Gastroesophageal sphincter (tissue), 4 donors: Measurements from ENCODE around the gene FNDC4. TPM values are rescaled to one million over a fixed set of nuclear protein-coding genes. Genes with fewer than 3 reads are reported as not detected.

Experiments used
- ATAC-seq: fragments of 150-250 bp; one replicate; pipeline ENCODE4 v1.9.1; 2016; ENCODE audit warnings: mild to moderate bottlenecking, moderate library complexity
- H3K27ac ChIP-seq, 4 donors: fragments of 200-600 bp; sonication (generic) in 3 of 4; 1 replicate in 3 of 4; 2 replicates in 1 of 4; pipeline ENCODE4 v1.5.1; 2016 to 2019
- H3K27me3 ChIP-seq: fragments of 200-600 bp; sonication (generic); one replicate; pipeline ENCODE4 v1.5.1; 2019
- H3K36me3 ChIP-seq, 2 donors: fragments of 200-600 bp; sonication (generic); one replicate each; pipeline ENCODE4 v1.5.1; 2019; ENCODE audit warnings: control low read depth in 1 of 2
- H3K4me1 ChIP-seq, 3 donors: fragments of 200-600 bp; sonication (generic); 1 replicate in 2 of 3; 2 replicates in 1 of 3; pipeline ENCODE4 v1.5.1; 2016 to 2019; ENCODE audit warnings: control low read depth in 2 of 3
- H3K4me3 ChIP-seq, 2 donors: fragments of 200-600 bp; sonication (generic); one replicate each; pipeline ENCODE4 v1.5.1; 2019; ENCODE audit warnings: mild to moderate bottlenecking in 1 of 2, moderate library complexity in 1 of 2
- H3K9me3 ChIP-seq, 3 donors: fragments of 200-600 bp; sonication (generic); one replicate each; pipeline ENCODE4 v1.5.1; 2017 to 2019; ENCODE audit warnings: control low read depth in 2 of 3
- EP300 ChIP-seq: sonication (generic); formaldehyde crosslinking; IDR thresholded peaks from one replicate; pipeline ENCODE4 v1.6.1; 2017; ENCODE audit warnings: antibody characterized with exemption, mild to moderate bottlenecking
- POLR2A ChIP-seq, 2 donors: fragments of 450-650 bp; IDR thresholded peaks; one replicate each; pipeline ENCODE4 v1.6.1; 2017; ENCODE audit warnings: antibody characterized with exemption in 2 of 2, mild to moderate bottlenecking in 2 of 2, moderate library complexity in 1 of 2
- POLR2AphosphoS5 ChIP-seq: sonication (generic); formaldehyde crosslinking; IDR thresholded peaks from one replicate; pipeline ENCODE4 v1.6.1; 2017; ENCODE audit warnings: antibody characterized with exemption
- WGBS, 2 donors: methylation state at CpG; one replicate each; pipeline ENCODE4 v1.1.5; 2018; ENCODE audit warnings: low coverage in 1 of 2; 5-methylcytosine and 5-hydroxymethylcytosine counted together
- total RNA-seq, 4 donors: library from RNA; depleted of rRNA; stranded (reverse); fragments of >200 nt; gene quantifications; one replicate each; pipeline ENCODE4 v1.1.0, GENCODE V29; 2016
- TF ChIP-seq, protein P1 (sequence below), 4 experiments: fragments of 200-600 bp in 2 of 4; fragments of 450-650 bp in 2 of 4; sonication (generic) in 1 of 4; IDR thresholded peaks; one replicate each; pipeline ENCODE4 v1.5.1; 2017 to 2019; ENCODE audit warnings: antibody characterized with exemption in 4 of 4, mild to moderate bottlenecking in 2 of 4, moderate library complexity in 2 of 4

The FNDC4 gene
- total RNA-seq, 4 donors from 2014 or later, result 7.0 to 11.7 (median 9.9) TPM

- WGBS, 2 donors, result 82 to 86% methylated on average over 1 to 2 of the region's 3 CpGs
- H3K27me3 ChIP-seq, result peaks cover 7% of the 10 kb centered on the region
- no peaks in the 10 kb centered on the region for H3K36me3 ChIP-seq
- H3K4me3 ChIP-seq, result no peak overlapping the region
- H3K27ac ChIP-seq, result no peak overlapping the region
- H3K9me3 ChIP-seq, result no peaks in the 10 kb centered on the region
- H3K4me1 ChIP-seq, result peaks cover 0 to 20% (median 0%) of the 10 kb centered on the region in 3 donors
- no peak for TF ChIP-seq POLR2AphosphoS5
- TF ChIP-seq POLR2A (IDR thresholded peaks at IDR 0.05), result no peak
- TF ChIP-seq EP300, result no peak
- TF ChIP-seq, protein P1, sequence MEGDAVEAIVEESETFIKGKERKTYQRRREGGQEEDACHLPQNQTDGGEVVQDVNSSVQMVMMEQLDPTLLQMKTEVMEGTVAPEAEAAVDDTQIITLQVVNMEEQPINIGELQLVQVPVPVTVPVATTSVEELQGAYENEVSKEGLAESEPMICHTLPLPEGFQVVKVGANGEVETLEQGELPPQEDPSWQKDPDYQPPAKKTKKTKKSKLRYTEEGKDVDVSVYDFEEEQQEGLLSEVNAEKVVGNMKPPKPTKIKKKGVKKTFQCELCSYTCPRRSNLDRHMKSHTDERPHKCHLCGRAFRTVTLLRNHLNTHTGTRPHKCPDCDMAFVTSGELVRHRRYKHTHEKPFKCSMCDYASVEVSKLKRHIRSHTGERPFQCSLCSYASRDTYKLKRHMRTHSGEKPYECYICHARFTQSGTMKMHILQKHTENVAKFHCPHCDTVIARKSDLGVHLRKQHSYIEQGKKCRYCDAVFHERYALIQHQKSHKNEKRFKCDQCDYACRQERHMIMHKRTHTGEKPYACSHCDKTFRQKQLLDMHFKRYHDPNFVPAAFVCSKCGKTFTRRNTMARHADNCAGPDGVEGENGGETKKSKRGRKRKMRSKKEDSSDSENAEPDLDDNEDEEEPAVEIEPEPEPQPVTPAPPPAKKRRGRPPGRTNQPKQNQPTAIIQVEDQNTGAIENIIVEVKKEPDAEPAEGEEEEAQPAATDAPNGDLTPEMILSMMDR (IDR thresholded peaks at IDR 0.05), result no peak
- ATAC-seq, result no peak
Measured at GRCh38 chr2:27498975-27499374, 4.0 kb upstream of the FNDC4 start.

GRCh38 chr2:27497288-27497627 is 2.3 kb upstream of the FNDC4 start:
- H3K36me3 ChIP-seq, result peaks cover 0 to under 1% of the 10 kb centered on the region in 2 donors
- TF ChIP-seq POLR2AphosphoS5, result no peak
- TF ChIP-seq, protein P1 (IDR thresholded peaks at IDR 0.05), result no peak
- TF ChIP-seq POLR2A (IDR thresholded peaks at IDR 0.05), result no peak
- no peak for TF ChIP-seq EP300
- no peak overlapping the region for H3K27ac ChIP-seq
- 64 to 68% methylated on average over 3 of the region's 4 CpGs for WGBS, 2 donors
- H3K4me1 ChIP-seq, result peaks cover 0 to 24% (median 0%) of the 10 kb centered on the region in 3 donors
- H3K9me3 ChIP-seq, result no peaks in the 10 kb centered on the region
- no peak for ATAC-seq
- peaks cover 7% of the 10 kb centered on the region for H3K27me3 ChIP-seq
- no peak overlapping the region for H3K4me3 ChIP-seq

DNA sequence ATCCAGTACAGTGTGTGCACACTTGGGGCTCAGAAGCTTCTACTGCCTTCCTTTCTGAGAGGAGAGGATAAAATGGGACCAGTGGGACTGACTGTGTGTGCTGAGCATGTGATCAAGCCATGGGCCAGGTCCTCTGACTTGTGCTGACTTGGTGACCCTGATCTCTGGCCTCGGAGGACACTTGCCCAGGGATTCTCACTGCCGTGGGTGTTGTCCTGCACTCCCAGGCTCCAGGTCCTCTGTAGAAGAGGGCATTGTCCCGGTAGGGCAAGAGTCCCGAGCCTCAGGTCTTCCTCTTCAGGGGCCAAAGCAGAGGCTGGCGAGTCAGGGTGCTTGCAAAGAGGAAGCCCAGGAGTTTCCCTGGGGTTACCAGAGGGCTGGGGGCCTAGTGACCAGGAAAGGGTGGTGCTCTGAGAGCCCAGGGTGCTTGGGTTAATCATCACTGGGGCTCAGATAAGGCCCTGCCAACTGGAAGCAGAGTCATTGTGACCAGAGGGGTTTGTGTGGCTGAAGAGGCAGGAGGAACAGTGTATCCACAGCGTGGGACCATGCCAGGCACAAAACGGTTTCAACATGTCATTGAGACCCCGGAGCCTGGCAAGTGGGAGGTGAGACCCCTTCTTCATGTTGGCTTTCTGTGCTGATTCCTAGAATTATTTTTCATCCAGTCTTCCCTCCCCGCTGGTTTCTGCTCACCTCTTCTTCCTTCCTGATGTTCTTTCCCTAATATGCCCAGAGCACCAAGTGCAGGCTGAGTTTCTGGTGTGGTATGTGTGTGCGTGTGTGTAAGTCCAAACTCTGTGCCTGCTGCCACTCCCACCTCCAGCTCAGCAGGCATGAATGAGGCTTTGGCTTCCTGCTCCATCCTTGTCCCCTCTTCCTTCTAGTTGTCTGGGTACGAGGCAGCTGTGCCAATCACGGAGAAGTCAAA is 1.6 kb upstream of the FNDC4 start, which contains the start of gene GCKR:
TSS of gene GCKR (plus strand) at position 483 of the 931 bp plus-strand sequence. CDS start at position 549, 66 bp downstream.
- Histone ChIP-seq H3K4me1 (peaks cover 0 to 24% (median 0%) of the 10 kb centered on the region in 3 donors), H3K4me3 (no peak within 1 kb of the TSS), H3K27me3 (peaks cover 7% of the 10 kb centered on the region), H3K27ac (no peak within 1 kb of the TSS), H3K36me3 (peaks cover 0 to 5% of the 10 kb centered on the region in 2 donors), H3K9me3 (no peaks in the 10 kb centered on the region)
- TF ChIP-seq, protein P1 (IDR thresholded peaks at IDR 0.05), result no peak
- no peak for TF ChIP-seq EP300
- no peak for TF ChIP-seq POLR2AphosphoS5
- no peak for TF ChIP-seq POLR2A (IDR thresholded peaks at IDR 0.05)
- 74 to 88% methylated on average over 3 to 5 of the region's 12 CpGs for WGBS, 2 donors
- ATAC-seq, result no peak

- Histone ChIP-seq H3K4me1 (peaks cover 0 to 24% (median 0%) of the 10 kb centered on the region in 3 donors), H3K9me3 (no peaks in the 10 kb centered on the region), H3K4me3 (no peak overlapping the region), H3K27ac (no peak overlapping the region), H3K36me3 (peaks cover 0 to 5% of the 10 kb centered on the region in 2 donors), H3K27me3 (peaks cover 7% of the 10 kb centered on the region)
- TF ChIP-seq EP300 (no peak), POLR2A (IDR thresholded peaks at IDR 0.05) (no peak), POLR2AphosphoS5 (no peak)
- TF ChIP-seq, protein P1 (IDR thresholded peaks at IDR 0.05), result no peak
- WGBS, 2 donors, result 36 to 50% methylated on average over 3 to 4 of the region's 4 CpGs
- no peak for ATAC-seq
Measured at GRCh38 chr2:27495840-27496356, 898 bp upstream of the FNDC4 start.
